GM12878 (cell line): ENCODE results near the gene STEAP1B.

Experiments used
- CTCF ChIP-seq, 3 experiments: IDR thresholded peaks in 2 of 3; conservative IDR thresholded peaks in 1 of 3; 2 replicates each; pipeline ENCODE4 v1.5.1; 2011; ENCODE audit warnings: low read depth in 3 of 3, low read length in 3 of 3, mild to moderate bottlenecking in 3 of 3, control low read depth in 2 of 3, moderate library complexity in 2 of 3, inconsistent platforms in 1 of 3, mixed read lengths in 1 of 3; ENCODE audit not compliant: control insufficient read depth in 2 of 3, insufficient read depth in 1 of 3; ENCODE audit errors: extremely low read depth in 1 of 3
- MTA2 ChIP-seq: fragments of 450-650 bp; IDR thresholded peaks from 2 replicates; pipeline ENCODE4 v1.6.1; 2016; ENCODE audit warnings: low read depth, mild to moderate bottlenecking, moderate library complexity
- NFYB ChIP-seq: IDR thresholded peaks from 2 replicates; pipeline ENCODE4 v1.6.1; 2011; ENCODE audit warnings: low read depth, mild to moderate bottlenecking, low read length, improper control_type of control experiment, moderate library complexity; ENCODE audit not compliant: insufficient read depth
- NKRF ChIP-seq: fragments of 450-650 bp; conservative IDR thresholded peaks from 2 replicates; pipeline ENCODE4 v1.6.1; 2017; ENCODE audit warnings: mild to moderate bottlenecking, moderate library complexity
- POLR2A ChIP-seq: IDR thresholded peaks from 2 replicates; pipeline ENCODE4 v1.6.1; 2011; ENCODE audit warnings: low read depth, mild to moderate bottlenecking, low read length
- RAD21 ChIP-seq: IDR thresholded peaks from 2 replicates; pipeline ENCODE4 v1.6.1; 2011; ENCODE audit warnings: mild to moderate bottlenecking, low read depth, low read length, moderate library complexity; ENCODE audit not compliant: insufficient read depth
- RCOR1 ChIP-seq: conservative IDR thresholded peaks from 2 replicates; pipeline ENCODE4 v1.6.1; 2012; ENCODE audit warnings: low read depth, low read length, improper control_type of control experiment
- REST ChIP-seq: IDR thresholded peaks from 2 replicates; pipeline ENCODE4 v1.6.1; 2012; ENCODE audit warnings: mild to moderate bottlenecking, low read depth, low read length
- SMC3 ChIP-seq: IDR thresholded peaks from 2 replicates; pipeline ENCODE4 v1.6.1; 2011; ENCODE audit warnings: low read length, improper control_type of control experiment, borderline replicate concordance
- TARDBP ChIP-seq: IDR thresholded peaks from 2 replicates; pipeline ENCODE4 v1.6.1; 2016; ENCODE audit warnings: borderline replicate concordance
- YY1 ChIP-seq: IDR thresholded peaks from 2 replicates; pipeline ENCODE4 v1.6.1; 2011; ENCODE audit warnings: low read depth, mild to moderate bottlenecking, low read length
- ZNF592 ChIP-seq: fragments of 450-650 bp; IDR thresholded peaks from 2 replicates; pipeline ENCODE4 v1.6.1; 2017; ENCODE audit warnings: mild to moderate bottlenecking, moderate library complexity

- TF ChIP-seq POLR2A = no peak
- no peak for TF ChIP-seq ZNF592
- no peak for TF ChIP-seq RAD21
- TF ChIP-seq CTCF (IDR thresholded peaks at IDR 0.05 in 2 of 3, conservative IDR thresholded peaks at IDR 0.05 in 1 of 3; ENCODE audit: control insufficient read depth in 2 of 3, extremely low read depth in 1 of 3, insufficient read depth in 1 of 3, low read depth in 3 of 3, low read length in 3 of 3) = no peak
- no peak for TF ChIP-seq NKRF
- no peak for TF ChIP-seq SMC3
- TF ChIP-seq TARDBP = no peak
- TF ChIP-seq NFYB = no peak
- TF ChIP-seq MTA2 = no peak
- no peak for TF ChIP-seq RCOR1
- no peak for TF ChIP-seq REST
- no peak for TF ChIP-seq YY1
These were observed 58.8 kb downstream of the STEAP1B start for GRCh38 chr7:22441157-22441556.
